Fibroblast of lung (primary cell): ENCODE measurements around the gene PRLR. TPM values are rescaled to one million over a fixed set of nuclear protein-coding genes. Genes with fewer than 3 reads are reported as not detected.
A peak's percentile ranks its signal among the peaks of the same experiment; 100 is the strongest.
"Not testable (repeated sequence)": the region's sequence is repeated elsewhere in the genome, so short reads cannot be mapped to it uniquely, and the experiment has no call there.

ENCODE experiments used
- DNase-seq, 2 donors: peaks; one replicate each; pipeline versions ENCODE4 v3.0.0 to v3.0.0-alpha.2; 2010; ENCODE audit warnings: low read depth in 2 of 2
- H2AFZ ChIP-seq: 2 replicates; pipeline ENCODE4 v1.5.1; 2012; ENCODE audit warnings: low read length, control low read depth, inconsistent platforms
- H3K27ac ChIP-seq: 2 replicates; pipeline ENCODE4 v1.5.1; 2011; ENCODE audit warnings: low read length, control low read depth; ENCODE audit not compliant: insufficient read depth
- H3K27me3 ChIP-seq: 2 replicates; pipeline ENCODE4 v1.5.1; 2011; ENCODE audit warnings: mild to moderate bottlenecking, low read length; ENCODE audit not compliant: control insufficient read depth, insufficient read depth
- H3K36me3 ChIP-seq: 2 replicates; pipeline ENCODE4 v1.5.1; 2011; ENCODE audit warnings: low read length; ENCODE audit not compliant: control insufficient read depth, insufficient read depth
- H3K4me1 ChIP-seq: 2 replicates; pipeline ENCODE4 v1.5.1; 2011; ENCODE audit warnings: low read length; ENCODE audit not compliant: control insufficient read depth, insufficient read depth; ENCODE audit errors: extremely low read depth
- H3K4me2 ChIP-seq: 2 replicates; pipeline ENCODE4 v1.5.1; 2011; ENCODE audit warnings: low read length, control low read depth; ENCODE audit not compliant: insufficient read depth; ENCODE audit errors: extremely low read depth
- H3K4me3 ChIP-seq, 4 experiments: fragments of 200-600 bp in 1 of 4; sonication (generic) in 1 of 4; replicated peaks in 1 of 4; 2 replicates each; pipeline ENCODE4 v1.5.1; 2011 to 2016; ENCODE audit warnings: low read length in 4 of 4, low read depth in 3 of 4, mild to moderate bottlenecking in 3 of 4, control low read depth in 2 of 4, inconsistent platforms in 1 of 4, mixed read lengths in 1 of 4; ENCODE audit not compliant: insufficient read depth in 1 of 4; ENCODE audit errors: control extremely low read depth in 1 of 4
- H3K79me2 ChIP-seq: 2 replicates; pipeline ENCODE4 v1.5.1; 2012; ENCODE audit warnings: mild to moderate bottlenecking, low read length, inconsistent platforms; ENCODE audit not compliant: control insufficient read depth, insufficient read depth
- H3K9ac ChIP-seq: 2 replicates; pipeline ENCODE4 v1.5.1; 2011; ENCODE audit warnings: mild to moderate bottlenecking, low read length, control low read depth; ENCODE audit not compliant: insufficient read depth
- H3K9me3 ChIP-seq: 2 replicates; pipeline ENCODE4 v1.5.1; 2012; ENCODE audit warnings: low read depth, low read length; ENCODE audit not compliant: control insufficient read depth, insufficient read depth
- H4K20me1 ChIP-seq: 2 replicates; pipeline ENCODE4 v1.5.1; 2011; ENCODE audit warnings: low read length; ENCODE audit not compliant: control insufficient read depth, insufficient read depth; ENCODE audit errors: extremely low read depth
- CTCF ChIP-seq, 2 donors: IDR thresholded peaks in 1 of 2; conservative IDR thresholded peaks in 1 of 2; 1 replicate in 1 of 2; 2 replicates in 1 of 2; pipeline ENCODE4 v1.5.1; 2011 to 2012; ENCODE audit warnings: low read length in 2 of 2, control low read depth in 1 of 2, inconsistent platforms in 1 of 2, low read depth in 1 of 2, mild to moderate bottlenecking in 1 of 2
- EZH2 ChIP-seq: IDR thresholded peaks from 2 replicates; pipeline ENCODE4 v1.5.1; 2012; ENCODE audit warnings: low read length, control low read depth, mild to moderate bottlenecking; ENCODE audit errors: missing control alignments
- polyA plus RNA-seq, 2 donors: library from polyadenylated mRNA; depleted of rRNA in 1 of 2; stranded (reverse) in 1 of 2; unstranded in 1 of 2; fragments of >200 nt; gene quantifications; 2 replicates each; pipeline ENCODE4 v1.2.1, GENCODE V29; 2011 to 2012; ENCODE audit warnings: missing spikeins in 1 of 2
- total RNA-seq: library from RNA; depleted of rRNA; stranded (reverse); fragments of >200 nt; gene quantifications from 2 replicates; pipeline ENCODE4 v1.2.1, GENCODE V29; 2014

The PRLR gene
- total and polyA plus RNA-seq, 2 donors (not counting 1 experiment from before 2014, with no cell fraction given), result 0.33 to 0.41 TPM

- no peak overlapping the region for H2AFZ ChIP-seq
- H3K79me2 ChIP-seq, result no peaks in the 10 kb centered on the region
- DNase-seq, result peak in 1 of 2 donors; percentile 49
- no peaks in the 10 kb centered on the region for H3K4me1 ChIP-seq
- H3K36me3 ChIP-seq, result no peaks in the 10 kb centered on the region
- H3K4me2 ChIP-seq, result no peak overlapping the region
- no peak overlapping the region for H3K27ac ChIP-seq
- TF ChIP-seq CTCF (conservative IDR thresholded peaks at IDR 0.05 in 1 of 2, IDR thresholded peaks at IDR 0.05 in 1 of 2; ENCODE audit: low read depth in 1 of 2, low read length in 2 of 2), result no peak
- no peak for TF ChIP-seq EZH2
- H3K9me3 ChIP-seq, result no peaks in the 10 kb centered on the region
- no peak overlapping the region for H3K9ac ChIP-seq
- H4K20me1 ChIP-seq, result no peaks in the 10 kb centered on the region
- no peak overlapping the region for H3K4me3 ChIP-seq
- H3K27me3 ChIP-seq, result no peaks in the 10 kb centered on the region
Observed at GRCh38 chr5:35247648-35248034, 17.4 kb upstream of the PRLR start.

GRCh38 chr5:35246900-35247647 lies 16.8 kb upstream of the PRLR start:
- DNase-seq, result peak; percentile 22 to 29

GRCh38 chr5:35246411-35246810 lies 16.1 kb upstream of the PRLR start:
- Histone ChIP-seq H3K36me3 (no peaks in the 10 kb centered on the region), H2AFZ (no peak overlapping the region), H3K79me2 (no peaks in the 10 kb centered on the region), H3K4me2 (no peak overlapping the region), H3K27ac (no peak overlapping the region), H3K4me1 (no peaks in the 10 kb centered on the region), H4K20me1 (no peaks in the 10 kb centered on the region), H3K4me3 (no peak overlapping the region), H3K9ac (no peak overlapping the region), H3K9me3 (no peaks in the 10 kb centered on the region), H3K27me3 (no peaks in the 10 kb centered on the region)
- no peak for DNase-seq
- no peak for TF ChIP-seq CTCF (conservative IDR thresholded peaks at IDR 0.05 in 1 of 2, IDR thresholded peaks at IDR 0.05 in 1 of 2; ENCODE audit: low read depth in 1 of 2, low read length in 2 of 2)
- no peak for TF ChIP-seq EZH2

More at GRCh38 chr5:35246900-35247647, 16.8 kb upstream of the PRLR start:
- TF ChIP-seq CTCF (conservative IDR thresholded peaks at IDR 0.05 in 1 of 2, IDR thresholded peaks at IDR 0.05 in 1 of 2; ENCODE audit: low read depth in 1 of 2, low read length in 2 of 2), result peak in 1 of 2 donors; percentile 8
- TF ChIP-seq EZH2, result no peak
- Histone ChIP-seq H3K79me2 (no peaks in the 10 kb centered on the region), H3K27ac (no peak overlapping the region), H3K9ac (no peak overlapping the region), H3K4me2 (no peak overlapping the region), H3K36me3 (no peaks in the 10 kb centered on the region), H2AFZ (no peak overlapping the region), H3K27me3 (no peaks in the 10 kb centered on the region), H3K9me3 (no peaks in the 10 kb centered on the region), H3K4me1 (no peaks in the 10 kb centered on the region), H3K4me3 (no peak overlapping the region), H4K20me1 (no peaks in the 10 kb centered on the region)

- not testable (repeated sequence) for DNase-seq, H3K9me3 ChIP-seq, H3K36me3 ChIP-seq, H3K27me3 ChIP-seq, H4K20me1 ChIP-seq, H3K79me2 ChIP-seq, H3K4me3 ChIP-seq, H3K9ac ChIP-seq, H3K4me2 ChIP-seq, H2AFZ ChIP-seq, H3K27ac ChIP-seq, H3K4me1 ChIP-seq
Observed at GRCh38 chr5:35245371-35245770, 15.1 kb upstream of the PRLR start.
